HUES6 (cell line): Measurements from ENCODE around the gene SSTR3.
"Not testable (repeated sequence)": the region's sequence is repeated elsewhere in the genome, so short reads cannot be mapped to it uniquely, and the experiment has no call there.

Experiments
- H3K27ac ChIP-seq: 2 replicates; pipeline ENCODE4 v1.7.0; 2013; ENCODE audit warnings: low read depth, mild to moderate bottlenecking, low read length, inconsistent platforms
- H3K27me3 ChIP-seq: 2 replicates; pipeline ENCODE4 v1.6.1; 2013; ENCODE audit warnings: low read length; ENCODE audit not compliant: control insufficient read depth, insufficient read depth
- H3K36me3 ChIP-seq: 2 replicates; pipeline ENCODE4 v1.6.1; 2013; ENCODE audit warnings: low read length; ENCODE audit not compliant: control insufficient read depth, insufficient read depth
- H3K4me1 ChIP-seq: 2 replicates; pipeline ENCODE4 v1.6.1; 2013; ENCODE audit warnings: low read length; ENCODE audit not compliant: control insufficient read depth, insufficient read depth
- H3K4me3 ChIP-seq: 2 replicates; pipeline ENCODE4 v1.5.1; 2013; ENCODE audit warnings: low read depth, low read length
- H3K9ac ChIP-seq: one replicate; pipeline ENCODE4 v1.6.1; 2013; ENCODE audit warnings: mild to moderate bottlenecking, low read length
- H3K9me3 ChIP-seq: 2 replicates; pipeline ENCODE4 v1.6.1; 2013; ENCODE audit warnings: low read depth, low read length; ENCODE audit not compliant: control insufficient read depth, insufficient read depth

SSTR3 gene

DNA sequence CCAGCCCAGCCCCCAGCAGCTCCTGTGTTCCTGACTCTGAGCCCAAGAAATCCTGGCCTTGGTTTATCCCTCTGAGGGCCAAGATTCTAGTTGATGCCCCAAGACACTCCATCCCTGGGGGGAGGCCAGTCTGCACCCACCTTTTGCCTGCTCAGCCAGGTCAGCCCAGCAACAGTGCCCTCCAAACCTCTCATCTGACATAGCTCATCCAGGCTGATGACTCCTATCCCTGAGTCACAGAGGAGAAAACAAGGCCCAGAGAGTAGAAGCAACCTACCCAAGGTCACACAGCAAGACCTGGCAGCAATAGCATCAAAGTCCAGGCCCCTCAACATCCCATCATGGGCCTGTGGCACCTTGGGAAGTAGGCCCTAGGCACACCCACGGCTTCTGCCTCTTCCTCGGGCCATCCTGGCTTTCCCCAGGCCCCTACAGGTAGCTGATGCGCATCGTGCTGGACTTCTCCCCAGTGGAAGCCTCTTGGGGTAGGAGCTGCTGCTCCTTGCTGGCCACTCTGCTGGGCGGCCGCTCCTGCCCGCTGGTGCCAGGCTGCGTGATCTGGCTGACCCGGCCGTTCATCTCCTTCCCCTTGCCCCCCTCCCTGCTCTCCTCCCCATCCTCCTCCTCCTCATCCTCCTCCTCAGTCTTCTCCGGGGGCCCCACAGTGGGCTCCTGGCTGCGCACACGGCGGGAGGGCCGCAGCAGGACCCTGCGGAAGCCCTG lies 6.0 kb downstream of the SSTR3 start:
- Histone ChIP-seq H3K9ac (no peak overlapping the region), H3K9me3 (no peaks in the 10 kb centered on the region), H3K4me3 (no peak overlapping the region), H3K27me3 (no peaks in the 10 kb centered on the region), H3K4me1 (no peaks in the 10 kb centered on the region), H3K36me3 (no peaks in the 10 kb centered on the region), H3K27ac (no peak overlapping the region)

DNA sequence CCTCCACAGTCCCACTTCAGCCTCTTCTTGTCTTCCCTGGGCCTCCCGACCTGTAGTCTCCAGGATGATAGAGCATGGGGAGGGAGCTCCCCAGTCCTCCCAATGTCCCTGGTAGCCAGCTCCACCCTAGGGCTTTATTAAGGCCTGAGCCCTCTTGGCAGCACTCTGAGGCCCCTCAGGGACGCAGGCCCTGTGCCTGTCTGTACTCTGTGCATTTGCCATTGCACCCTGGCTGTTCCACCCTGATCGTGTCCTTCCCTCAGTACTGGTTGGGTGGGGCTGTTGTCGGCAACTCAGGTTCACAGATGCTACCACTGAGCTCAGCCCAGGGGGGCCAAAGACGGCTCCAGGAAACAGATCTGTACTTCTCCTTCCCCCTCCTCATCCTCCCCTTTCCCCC lies 7.2 kb downstream of the SSTR3 start:
- H3K4me1 ChIP-seq = no peaks in the 10 kb centered on the region; the same call in 1 of the 2 replicates
- no peak overlapping the region for H3K9ac ChIP-seq
- no peak overlapping the region for H3K4me3 ChIP-seq
- H3K36me3 ChIP-seq = no peaks in the 10 kb centered on the region
- no peaks in the 10 kb centered on the region for H3K27me3 ChIP-seq
- H3K27ac ChIP-seq = no peak overlapping the region
- no peaks in the 10 kb centered on the region for H3K9me3 ChIP-seq

DNA sequence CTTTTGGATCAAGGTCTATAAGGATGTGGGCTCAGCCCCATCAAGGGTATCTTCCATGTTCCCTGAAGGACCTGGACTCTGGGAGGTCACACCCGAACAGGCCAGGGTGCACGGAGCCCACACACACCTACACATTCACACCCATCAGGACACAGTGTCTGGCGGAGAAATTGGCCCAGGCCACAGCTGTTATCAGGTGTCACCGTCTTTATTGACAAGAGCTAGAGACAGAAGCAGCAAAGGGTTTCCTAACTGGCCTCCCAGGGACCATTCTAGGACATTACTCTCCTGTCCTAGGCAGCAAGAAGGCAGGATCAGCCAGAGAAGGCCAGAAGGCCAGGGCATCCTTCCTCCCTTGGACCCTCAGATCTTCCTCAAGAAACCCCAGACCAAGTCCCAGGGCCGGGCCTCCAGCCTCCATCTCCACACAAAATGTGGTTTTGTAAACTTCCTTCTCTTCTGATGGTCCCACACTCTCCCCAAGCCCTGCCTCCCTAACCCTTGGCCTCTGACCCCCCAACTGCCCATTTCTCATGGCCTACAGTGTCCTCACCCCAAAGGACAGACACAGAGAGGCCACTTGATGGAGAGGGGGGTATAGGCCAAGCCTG lies 8.1 kb downstream of the SSTR3 start:
- H3K36me3 ChIP-seq = no peaks in the 10 kb centered on the region
- H3K9ac ChIP-seq = no peak overlapping the region
- H3K4me1 ChIP-seq = peaks cover 5% of the 10 kb centered on the region; the same call in 1 of the 2 replicates
- no peaks in the 10 kb centered on the region for H3K9me3 ChIP-seq
- no peak overlapping the region for H3K4me3 ChIP-seq
- no peak overlapping the region for H3K27ac ChIP-seq
- no peaks in the 10 kb centered on the region for H3K27me3 ChIP-seq

DNA sequence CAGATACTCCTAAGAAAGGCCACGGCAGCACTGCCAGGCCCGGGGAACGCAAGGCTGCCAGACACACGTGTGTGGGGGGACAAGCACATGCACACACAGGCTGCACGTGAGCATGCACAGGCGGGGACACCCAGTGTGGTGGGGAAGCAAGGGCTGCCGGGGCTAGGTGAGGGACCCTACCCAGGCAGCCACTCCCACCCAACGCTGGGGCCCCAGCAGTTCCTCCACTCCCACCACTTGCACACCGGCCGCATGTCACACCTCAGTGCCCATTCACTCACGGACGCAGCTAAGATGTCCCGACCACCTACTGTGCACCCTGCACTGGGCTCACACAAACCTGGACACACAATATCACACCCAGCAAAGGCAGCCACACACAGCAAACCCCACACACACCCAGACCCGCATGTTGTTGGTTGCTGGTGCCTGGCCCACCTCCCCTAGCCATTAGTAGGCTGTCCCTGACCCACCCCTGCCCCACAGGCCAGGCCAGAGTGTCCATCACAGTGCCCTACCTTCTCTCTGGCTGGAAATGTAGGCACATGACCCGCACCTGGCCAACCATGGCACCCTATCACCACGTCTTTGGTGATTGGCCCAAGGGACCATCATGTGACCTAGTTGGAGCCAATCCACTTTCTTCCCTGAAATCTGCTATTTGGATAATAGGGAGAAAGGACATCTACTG lies 8.8 kb downstream of the SSTR3 start:
- Histone ChIP-seq H3K4me3 (no peak overlapping the region), H3K9ac (no peak overlapping the region), H3K4me1 (peaks cover 5% of the 10 kb centered on the region; the same call in 1 of the 2 replicates), H3K27ac (no peak overlapping the region), H3K9me3 (no peaks in the 10 kb centered on the region), H3K27me3 (no peaks in the 10 kb centered on the region), H3K36me3 (no peaks in the 10 kb centered on the region)

DNA sequence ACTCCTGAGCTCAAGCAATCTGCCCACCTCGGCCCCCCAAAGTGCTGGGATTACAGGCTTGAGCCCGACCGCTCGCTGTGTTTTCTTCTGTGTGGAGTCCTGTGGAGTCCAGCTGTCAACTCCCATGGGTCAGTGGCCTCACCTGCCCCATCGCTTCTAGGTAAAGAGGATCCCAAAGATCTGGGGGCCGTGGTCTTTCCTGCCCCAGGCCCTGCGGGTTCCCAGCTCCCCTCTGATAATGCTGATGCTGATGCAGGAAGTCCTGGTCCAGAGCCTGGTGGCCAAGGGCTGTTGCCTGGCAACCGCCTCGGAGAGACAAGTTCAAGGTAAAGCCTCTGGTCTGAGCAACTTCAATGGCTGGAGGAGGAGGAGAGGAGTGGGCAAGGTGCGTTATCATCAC lies 9.6 kb downstream of the SSTR3 start:
- no peaks in the 10 kb centered on the region for H3K27me3 ChIP-seq
- H3K9ac ChIP-seq = no peak overlapping the region
- H3K4me1 ChIP-seq = peaks cover 11% of the 10 kb centered on the region
- H3K9me3 ChIP-seq = no peaks in the 10 kb centered on the region
- H3K4me3 ChIP-seq = no peak overlapping the region
- no peak overlapping the region for H3K27ac ChIP-seq
- H3K36me3 ChIP-seq = no peaks in the 10 kb centered on the region

DNA sequence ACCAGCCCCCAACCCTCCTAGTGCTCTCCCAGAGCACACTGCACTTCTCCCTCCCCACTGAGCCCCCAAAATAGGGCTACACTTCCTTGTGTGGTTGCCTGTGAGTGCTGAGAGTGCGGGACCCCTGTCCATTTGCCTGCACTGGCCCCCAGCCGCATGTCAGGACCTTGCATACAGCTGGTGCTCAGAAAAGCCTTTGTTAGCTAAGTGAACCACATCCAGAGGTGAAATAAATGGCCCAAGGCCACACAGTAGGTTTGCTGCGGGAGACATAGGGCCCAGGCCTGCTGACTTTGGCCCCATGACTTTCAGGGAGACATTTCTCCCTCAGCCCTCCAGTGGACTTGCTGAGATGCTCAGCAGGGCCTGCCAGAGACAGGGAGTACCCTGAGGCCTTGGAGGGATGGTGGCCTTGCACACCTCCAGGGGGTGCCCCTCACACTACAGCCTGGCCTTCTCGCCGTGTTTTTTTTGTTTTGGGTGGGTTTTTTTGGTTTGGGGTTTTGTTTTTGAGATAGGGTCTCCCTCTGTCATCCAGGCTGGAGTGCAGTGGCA lies 10.2 kb downstream of the SSTR3 start:
- no peak overlapping the region for H3K27ac ChIP-seq
- no peak overlapping the region for H3K4me3 ChIP-seq
- H3K9ac ChIP-seq = no peak overlapping the region
- H3K9me3 ChIP-seq = no peaks in the 10 kb centered on the region
- peaks cover 18% of the 10 kb centered on the region for H3K4me1 ChIP-seq
- H3K36me3 ChIP-seq = no peaks in the 10 kb centered on the region
- no peaks in the 10 kb centered on the region for H3K27me3 ChIP-seq

DNA sequence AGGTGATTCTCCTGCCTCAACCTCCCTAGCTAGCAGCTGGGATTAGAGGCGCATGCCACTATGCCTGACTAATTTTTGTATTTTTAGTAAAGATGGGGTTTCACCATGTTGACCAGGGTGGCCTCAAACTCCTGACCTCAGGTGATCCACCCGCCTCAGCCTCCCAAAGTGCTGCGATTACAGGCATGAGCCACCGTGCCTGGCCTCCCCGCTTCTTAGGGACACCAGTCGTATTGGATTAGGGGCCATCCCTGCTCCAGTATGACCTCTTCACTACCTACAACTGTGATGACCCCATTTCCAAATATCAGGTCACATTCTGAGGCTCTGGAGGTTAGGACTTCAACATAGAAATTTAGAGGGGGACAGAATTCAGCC lies 10.8 kb downstream of the SSTR3 start:
- not testable (repeated sequence) for H3K9ac ChIP-seq, H3K36me3 ChIP-seq, H3K27ac ChIP-seq, H3K27me3 ChIP-seq, H3K4me3 ChIP-seq, H3K9me3 ChIP-seq
- H3K4me1 ChIP-seq = peaks cover 22% of the 10 kb centered on the region

DNA sequence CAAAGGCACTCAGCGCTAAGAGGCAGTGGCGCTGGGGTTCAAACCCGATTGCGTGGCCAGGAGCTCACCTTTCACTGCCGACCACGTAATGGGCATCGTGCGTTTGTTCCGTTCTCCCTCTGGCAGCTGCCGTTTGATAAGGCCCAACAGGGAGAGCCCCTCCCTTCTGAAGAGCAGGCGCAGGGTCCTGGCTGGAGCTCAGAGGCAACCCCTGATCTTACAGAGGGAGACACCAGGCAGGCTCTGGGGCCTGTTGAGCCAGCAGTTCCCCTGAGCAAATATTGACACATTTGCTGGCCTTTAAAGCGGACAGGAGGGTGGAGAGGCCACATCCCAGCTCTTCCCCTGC lies 12.5 kb downstream of the SSTR3 start:
- H3K4me3 ChIP-seq = peak overlapping the region; percentile 27
- peaks cover 28% of the 10 kb centered on the region for H3K4me1 ChIP-seq
- no peak overlapping the region for H3K27ac ChIP-seq

DNA sequence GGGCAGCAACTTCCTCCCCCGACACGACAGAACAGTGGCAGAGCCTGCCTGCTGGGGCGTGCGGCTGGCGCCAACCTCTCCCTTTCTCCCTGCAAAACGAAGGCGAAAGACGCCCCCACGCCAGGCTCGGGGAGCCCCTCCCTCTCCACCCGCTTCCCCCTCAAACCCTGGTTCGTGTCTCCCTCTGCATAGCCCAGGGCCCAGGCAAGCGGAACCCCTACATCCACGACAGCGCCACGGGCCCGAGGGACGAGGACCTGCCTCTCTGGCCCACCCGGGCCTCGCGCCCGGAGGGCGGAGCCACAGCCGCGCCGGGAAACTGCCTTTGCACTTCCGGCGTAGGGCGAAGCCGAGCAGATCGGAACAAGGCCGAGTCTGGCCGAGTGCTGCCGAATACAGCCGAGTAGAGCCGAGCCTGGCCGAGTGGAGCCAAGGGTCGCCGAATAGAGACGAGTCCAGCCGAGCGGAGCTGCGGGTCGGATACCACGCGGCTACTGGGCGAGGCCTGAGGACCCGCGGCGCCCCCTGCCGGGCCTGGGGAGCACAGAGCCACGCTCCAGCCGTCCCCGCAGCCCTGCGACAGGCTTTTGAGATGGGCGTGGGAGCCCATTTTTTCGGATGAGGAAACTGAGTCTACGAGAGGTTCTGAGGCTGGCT lies 13.0 kb downstream of the SSTR3 start:
- H3K27me3 ChIP-seq = no peaks in the 10 kb centered on the region
- H3K9ac ChIP-seq = peak overlapping the region; percentile 76
- H3K4me1 ChIP-seq = peaks cover 28% of the 10 kb centered on the region
- H3K27ac ChIP-seq = peak overlapping the region; percentile 57; the same call in 1 of the 2 replicates
- peak overlapping the region; percentile 72 for H3K4me3 ChIP-seq
- H3K9me3 ChIP-seq = no peaks in the 10 kb centered on the region
- no peaks in the 10 kb centered on the region for H3K36me3 ChIP-seq

More for the DNA sequence above, 12.5 kb downstream of the SSTR3 start:
- H3K9ac ChIP-seq = no peak overlapping the region
- no peaks in the 10 kb centered on the region for H3K9me3 ChIP-seq
- H3K27me3 ChIP-seq = no peaks in the 10 kb centered on the region
- no peaks in the 10 kb centered on the region for H3K36me3 ChIP-seq

DNA sequence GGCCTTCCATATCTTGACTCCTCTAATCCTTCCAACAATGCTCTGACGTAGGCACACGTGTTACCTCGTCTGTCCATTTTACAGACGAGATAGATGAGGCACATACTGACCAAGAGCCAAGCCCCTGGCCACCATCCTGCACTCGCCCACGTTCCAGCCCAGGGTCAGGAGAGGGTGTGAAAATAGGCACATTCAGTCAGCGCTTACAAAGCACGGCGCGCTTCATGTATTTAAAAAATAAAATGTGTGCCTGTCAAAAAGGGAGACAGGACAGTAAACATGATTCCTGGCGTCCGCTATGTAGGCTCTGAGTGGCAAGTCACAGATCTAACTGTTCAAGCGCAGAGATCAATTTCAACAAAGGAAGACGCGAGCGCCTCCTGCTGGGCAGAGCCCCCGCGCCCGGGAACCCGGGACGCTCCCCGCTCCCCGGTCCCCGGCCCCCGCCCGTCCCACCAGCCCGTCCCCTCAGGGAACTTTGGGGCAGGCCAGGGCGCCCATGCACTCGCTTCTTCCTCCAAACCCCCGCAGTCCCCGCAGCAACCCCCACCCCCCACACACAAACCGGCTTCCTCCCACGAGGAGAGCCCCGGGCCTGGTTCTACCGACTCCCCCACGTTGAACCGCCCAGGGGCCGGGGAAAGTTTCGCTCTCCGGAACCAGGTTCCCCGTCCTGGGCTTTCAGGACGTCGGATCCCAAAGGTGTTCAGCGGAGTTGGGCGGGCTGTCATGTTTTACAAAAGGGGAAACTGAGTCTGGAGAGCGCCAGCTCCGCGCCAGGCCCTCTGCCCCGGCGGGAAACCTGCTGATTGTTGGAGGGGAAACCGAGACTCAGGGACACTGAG lies 13.8 kb downstream of the SSTR3 start:
- Histone ChIP-seq H3K27ac (peak overlapping the region; percentile 57; the same call in 1 of the 2 replicates), H3K9me3 (0 out of 2 replicates have a peak, but pooled peaks cover 2% of the 10 kb centered on the region), H3K9ac (peak overlapping the region; percentile 76), H3K36me3 (no peaks in the 10 kb centered on the region), H3K4me1 (peaks cover 28% of the 10 kb centered on the region), H3K4me3 (peak overlapping the region; percentile 72), H3K27me3 (no peaks in the 10 kb centered on the region)
